ENCODE data around the gene SEC14L5. TPM values are rescaled to one million over a fixed set of nuclear protein-coding genes. Genes with fewer than 3 reads are reported as not detected.
"Not testable (repeated sequence)": the region's sequence is repeated elsewhere in the genome, so short reads cannot be mapped to it uniquely, and the experiment has no call there.

SEC14L5 gene
- polyA plus RNA-seq, 1 experiment: 0.05 TPM

DNA sequence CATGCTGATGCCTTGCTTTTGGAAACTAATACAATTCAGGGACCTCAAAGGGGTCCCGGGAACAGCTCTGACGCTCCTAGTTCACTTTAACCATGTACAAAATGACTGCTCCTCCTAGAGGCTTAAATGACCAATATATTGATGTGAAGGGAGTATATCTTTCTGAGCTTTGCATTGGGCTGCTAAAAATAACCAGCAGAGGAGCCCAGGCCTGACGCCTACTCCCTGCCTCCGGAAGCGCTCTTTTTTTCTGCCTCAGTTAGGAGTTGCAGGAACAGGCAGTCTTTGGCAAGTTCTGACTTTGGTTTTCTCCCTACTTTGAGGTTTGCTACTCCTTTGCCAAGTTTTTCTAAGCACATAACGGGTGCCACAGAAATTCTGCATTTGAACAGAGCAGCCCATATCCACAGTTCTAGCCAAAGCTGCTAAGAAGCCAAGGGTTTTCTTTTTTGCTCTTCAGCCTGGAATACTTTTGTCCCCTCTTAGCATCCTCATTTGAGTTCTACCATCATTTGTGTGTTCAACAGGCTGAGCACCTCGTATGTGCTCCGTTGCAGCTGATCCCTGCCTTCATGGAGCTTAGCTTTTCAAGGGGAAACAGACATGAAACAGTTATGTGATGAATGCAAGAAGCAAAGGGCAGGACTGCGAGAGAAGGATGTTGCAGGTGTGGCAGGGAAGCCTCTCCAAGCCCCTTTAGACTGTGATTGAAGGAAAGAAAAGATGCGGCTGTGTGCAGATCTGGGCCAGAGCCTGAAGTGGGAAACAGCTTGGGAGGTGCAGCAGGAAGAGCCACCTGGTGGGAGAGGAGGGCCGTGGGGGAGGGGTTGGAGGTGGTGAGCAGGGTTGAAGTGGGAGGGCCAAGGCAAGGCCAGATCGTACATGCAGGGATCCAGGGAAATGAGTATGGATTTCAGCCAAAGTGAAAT lies 78.4 kb downstream of the SEC14L5 start:
- no peak for DNase-seq (ENCODE audit: low read depth, low spot score)
- Histone ChIP-seq H3K27ac (ENCODE audit: low read depth, low read length) (no peak overlapping the region), H3K27me3 (ENCODE audit: control insufficient read depth, insufficient read depth, low read length) (peaks cover 2% of the 10 kb centered on the region), H3K4me3 (ENCODE audit: low read depth, low read length) (no peak overlapping the region), H3K9me3 (ENCODE audit: control insufficient read depth, insufficient read depth, low read length) (no peaks in the 10 kb centered on the region)
- ChIA-PET POLR2A (no interaction called here), CTCF (interaction anchor here (0.8 to 1.5 kb wide), 2 partner anchors 12 to 22 kb away, joined by 3 read pairs; no protein-coding TSS in a partner anchor)
- TF ChIP-seq CTCF (IDR thresholded peaks at IDR 0.05; ENCODE audit: low read depth, low read length): no peak

DNA sequence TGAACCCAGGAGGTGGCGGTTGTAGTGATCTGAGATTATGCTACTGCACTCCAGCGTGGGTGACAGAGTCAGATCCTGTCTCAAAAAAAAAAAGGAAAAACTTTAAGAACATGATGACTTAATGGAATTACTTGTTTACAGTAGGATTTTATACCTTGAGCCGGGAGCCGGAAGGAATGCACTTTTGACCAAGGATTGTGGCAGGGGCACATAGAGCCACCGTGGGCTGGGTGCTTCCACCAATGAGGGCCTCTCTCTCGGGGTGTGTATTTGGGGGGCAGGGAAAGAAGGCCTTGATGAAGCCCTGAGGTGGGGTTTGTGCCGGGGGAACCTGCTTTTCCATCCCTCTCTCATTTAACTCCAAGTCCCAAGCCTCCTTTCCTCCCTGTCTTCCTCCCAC lies 82.3 kb downstream of the SEC14L5 start:
- H3K4me3 ChIP-seq (ENCODE audit: low read depth, low read length): no peak overlapping the region
- TF ChIP-seq CTCF (IDR thresholded peaks at IDR 0.05; ENCODE audit: low read depth, low read length): no peak
- H3K27me3 ChIP-seq (ENCODE audit: control insufficient read depth, insufficient read depth, low read length): peaks cover 5% of the 10 kb centered on the region
- ChIA-PET POLR2A (no interaction called here), CTCF (no interaction called here)
- no peak for DNase-seq (ENCODE audit: low read depth, low spot score)
- H3K9me3 ChIP-seq (ENCODE audit: control insufficient read depth, insufficient read depth, low read length): no peaks in the 10 kb centered on the region
- H3K27ac ChIP-seq (ENCODE audit: low read depth, low read length): no peak overlapping the region

GRCh38 chr16:5041600-5042133 lies 83.5 kb downstream of the SEC14L5 start:
- Histone ChIP-seq H3K27ac (ENCODE audit: low read depth, low read length) (no peak overlapping the region), H3K27me3 (ENCODE audit: control insufficient read depth, insufficient read depth, low read length) (peaks cover 5% of the 10 kb centered on the region), H3K9me3 (ENCODE audit: control insufficient read depth, insufficient read depth, low read length) (no peaks in the 10 kb centered on the region), H3K4me3 (ENCODE audit: low read depth, low read length) (no peak overlapping the region)
- ChIA-PET POLR2A (no interaction called here), CTCF (no interaction called here)
- TF ChIP-seq CTCF (IDR thresholded peaks at IDR 0.05; ENCODE audit: low read depth, low read length): no peak
- no peak for DNase-seq (ENCODE audit: low read depth, low spot score)

- H3K27ac ChIP-seq (ENCODE audit: low read depth, low read length): no peak overlapping the region
- no peaks in the 10 kb centered on the region for H3K9me3 ChIP-seq (ENCODE audit: control insufficient read depth, insufficient read depth, low read length)
- peaks cover 5% of the 10 kb centered on the region for H3K27me3 ChIP-seq (ENCODE audit: control insufficient read depth, insufficient read depth, low read length)
- POLR2A ChIA-PET: no interaction called here
- CTCF ChIA-PET: no interaction called here
- TF ChIP-seq CTCF (IDR thresholded peaks at IDR 0.05; ENCODE audit: low read depth, low read length): no peak
- H3K4me3 ChIP-seq (ENCODE audit: low read depth, low read length): no peak overlapping the region
- no peak for DNase-seq (ENCODE audit: low read depth, low spot score)
These were observed 84.5 kb downstream of the SEC14L5 start for GRCh38 chr16:5042574-5043171.

DNA sequence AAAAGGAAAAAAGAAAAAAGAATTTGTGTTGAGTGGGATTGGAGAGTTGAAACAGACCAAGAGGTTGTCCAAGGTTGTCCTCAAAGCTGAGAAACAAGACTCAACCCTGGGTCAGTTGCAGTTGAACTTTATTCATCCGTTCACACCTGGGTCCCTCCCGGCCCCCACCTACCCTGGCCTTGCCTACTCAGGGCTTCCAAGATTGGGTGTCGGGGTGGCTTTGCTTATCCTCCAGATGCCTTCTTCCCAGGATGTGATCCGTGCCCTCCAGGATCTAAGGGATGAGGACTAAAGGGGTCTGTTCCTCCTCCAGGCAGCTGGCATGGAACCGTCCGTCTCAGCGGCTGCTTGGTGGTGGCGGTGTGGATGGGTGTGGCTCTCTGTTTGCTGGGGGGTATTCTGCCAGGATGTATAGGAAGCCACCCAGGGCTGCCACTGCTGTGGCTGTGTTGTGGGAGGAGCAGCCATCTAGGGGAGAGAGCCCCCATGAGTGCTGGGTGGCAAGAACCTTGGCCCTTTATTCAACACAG lies 85.9 kb downstream of the SEC14L5 start:
- H3K27ac ChIP-seq (ENCODE audit: low read depth, low read length): no peak overlapping the region
- CTCF ChIA-PET: no interaction called here
- no peak for TF ChIP-seq CTCF (IDR thresholded peaks at IDR 0.05; ENCODE audit: low read depth, low read length)
- no peaks in the 10 kb centered on the region for H3K9me3 ChIP-seq (ENCODE audit: control insufficient read depth, insufficient read depth, low read length)
- H3K4me3 ChIP-seq (ENCODE audit: low read depth, low read length): no peak overlapping the region
- H3K27me3 ChIP-seq (ENCODE audit: control insufficient read depth, insufficient read depth, low read length): peaks cover 9% of the 10 kb centered on the region
- no peak for DNase-seq (ENCODE audit: low read depth, low spot score)
- POLR2A ChIA-PET: no interaction called here

DNA sequence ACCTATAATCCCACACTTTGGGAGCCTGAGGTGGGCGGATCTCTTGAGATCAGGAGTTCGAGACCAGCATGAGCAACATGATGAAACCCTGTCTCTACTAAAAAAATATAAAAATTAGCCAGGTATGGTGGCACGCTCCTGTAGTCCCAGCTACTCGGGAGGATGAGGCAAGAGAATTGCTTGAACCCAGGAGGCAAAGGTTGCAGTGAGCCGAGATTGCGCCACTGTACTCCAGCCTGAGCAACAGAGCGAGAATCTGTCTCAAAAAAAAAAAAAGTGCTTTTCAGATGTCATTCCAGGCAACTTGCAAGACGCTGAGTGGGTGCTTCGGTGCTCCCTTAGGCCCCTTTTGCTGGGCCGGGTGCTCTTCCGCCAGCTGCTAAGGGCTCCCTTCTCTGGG lies 86.5 kb downstream of the SEC14L5 start:
- H3K9me3 ChIP-seq (ENCODE audit: control insufficient read depth, insufficient read depth, low read length); CTCF ChIA-PET; H3K27ac ChIP-seq (ENCODE audit: low read depth, low read length); H3K4me3 ChIP-seq (ENCODE audit: low read depth, low read length); POLR2A ChIA-PET; H3K27me3 ChIP-seq (ENCODE audit: control insufficient read depth, insufficient read depth, low read length); DNase-seq (ENCODE audit: low read depth, low spot score): not testable (repeated sequence)

Data from AG04450 (cell line).